22Rv1 (cell line): ENCODE measurements around the gene C5orf58.

Experiments
- ZFX ChIP-seq: fragments of 450-650 bp; IDR thresholded peaks from 2 replicates; pipeline ENCODE4 v1.6.1; 2017; ENCODE audit warnings: antibody characterized with exemption, borderline replicate concordance
- TF ChIP-seq, protein P1 (sequence below): fragments of 450-650 bp; IDR thresholded peaks from 2 replicates; pipeline ENCODE4 v1.5.1; 2017; ENCODE audit warnings: mild to moderate bottlenecking

DNA sequence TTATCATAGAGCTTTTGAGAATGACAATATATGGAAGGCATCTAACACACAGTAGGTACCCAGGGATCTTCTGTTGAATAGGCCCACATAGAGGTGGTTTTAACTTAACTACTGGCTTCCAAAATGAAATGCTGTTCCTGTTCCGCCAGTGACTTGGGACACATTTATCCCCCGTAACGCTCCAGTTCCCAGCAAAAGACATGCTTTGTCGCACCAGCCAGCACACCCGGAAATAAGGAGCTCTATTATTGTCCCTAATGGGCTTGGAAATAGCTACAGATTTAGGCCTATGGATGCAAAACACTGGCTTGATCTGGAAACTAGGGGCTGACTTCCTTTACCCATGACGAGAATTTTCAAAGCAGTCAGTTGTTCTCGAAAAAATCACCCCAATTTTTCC lies 45.9 kb upstream of the C5orf58 start:
- TF ChIP-seq, protein P1, sequence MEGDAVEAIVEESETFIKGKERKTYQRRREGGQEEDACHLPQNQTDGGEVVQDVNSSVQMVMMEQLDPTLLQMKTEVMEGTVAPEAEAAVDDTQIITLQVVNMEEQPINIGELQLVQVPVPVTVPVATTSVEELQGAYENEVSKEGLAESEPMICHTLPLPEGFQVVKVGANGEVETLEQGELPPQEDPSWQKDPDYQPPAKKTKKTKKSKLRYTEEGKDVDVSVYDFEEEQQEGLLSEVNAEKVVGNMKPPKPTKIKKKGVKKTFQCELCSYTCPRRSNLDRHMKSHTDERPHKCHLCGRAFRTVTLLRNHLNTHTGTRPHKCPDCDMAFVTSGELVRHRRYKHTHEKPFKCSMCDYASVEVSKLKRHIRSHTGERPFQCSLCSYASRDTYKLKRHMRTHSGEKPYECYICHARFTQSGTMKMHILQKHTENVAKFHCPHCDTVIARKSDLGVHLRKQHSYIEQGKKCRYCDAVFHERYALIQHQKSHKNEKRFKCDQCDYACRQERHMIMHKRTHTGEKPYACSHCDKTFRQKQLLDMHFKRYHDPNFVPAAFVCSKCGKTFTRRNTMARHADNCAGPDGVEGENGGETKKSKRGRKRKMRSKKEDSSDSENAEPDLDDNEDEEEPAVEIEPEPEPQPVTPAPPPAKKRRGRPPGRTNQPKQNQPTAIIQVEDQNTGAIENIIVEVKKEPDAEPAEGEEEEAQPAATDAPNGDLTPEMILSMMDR: no peak
- TF ChIP-seq ZFX: no peak
